Measurements from ENCODE around the gene DSG3. TPM values are rescaled to one million over a fixed set of nuclear protein-coding genes. Genes with fewer than 3 reads are reported as not detected.

DSG3 gene
- total RNA-seq, 1 donor from 2014 or later: not detected

GRCh38 chr18:31413137-31413536 lies 34.4 kb upstream of the DSG3 start:
- Mint-ChIP-seq H3K4me1 (no peaks in the 10 kb centered on the region), H3K27ac (ENCODE audit: unreplicated experiment) (no peak overlapping the region), H3K9me3 (peaks cover 3% of the 10 kb centered on the region), H3K27me3 (ENCODE audit: low read depth) (no peaks in the 10 kb centered on the region), H3K36me3 (ENCODE audit: low read depth) (no peaks in the 10 kb centered on the region), H3K4me3 (no peak overlapping the region)
- no peak for TF ChIP-seq CTCF (conservative IDR thresholded peaks at IDR 0.05)
- no peak for DNase-seq (ENCODE audit: low read depth, low spot score)

GRCh38 chr18:31417850-31418249 lies 29.7 kb upstream of the DSG3 start:
- H3K4me3 Mint-ChIP-seq: no peak overlapping the region
- H3K9me3 Mint-ChIP-seq: no peaks in the 10 kb centered on the region
- no peak for DNase-seq (ENCODE audit: low read depth, low spot score)
- no peaks in the 10 kb centered on the region for H3K4me1 Mint-ChIP-seq
- no peak overlapping the region for H3K27ac Mint-ChIP-seq (ENCODE audit: unreplicated experiment)
- no peak for TF ChIP-seq CTCF (conservative IDR thresholded peaks at IDR 0.05)
- H3K36me3 Mint-ChIP-seq (ENCODE audit: low read depth): no peaks in the 10 kb centered on the region
- H3K27me3 Mint-ChIP-seq (ENCODE audit: low read depth): no peaks in the 10 kb centered on the region

- Mint-ChIP-seq H3K4me1 (no peaks in the 10 kb centered on the region), H3K4me3 (no peak overlapping the region), H3K27ac (ENCODE audit: unreplicated experiment) (no peak overlapping the region), H3K36me3 (ENCODE audit: low read depth) (no peaks in the 10 kb centered on the region), H3K27me3 (ENCODE audit: low read depth) (no peaks in the 10 kb centered on the region), H3K9me3 (no peaks in the 10 kb centered on the region)
- no peak for DNase-seq (ENCODE audit: low read depth, low spot score)
- no peak for TF ChIP-seq CTCF (conservative IDR thresholded peaks at IDR 0.05)
Observed at GRCh38 chr18:31419457-31419932, 28.0 kb upstream of the DSG3 start.

GRCh38 chr18:31420032-31420431 lies 27.5 kb upstream of the DSG3 start:
- Mint-ChIP-seq H3K9me3 (no peaks in the 10 kb centered on the region), H3K4me3 (no peak overlapping the region), H3K27ac (ENCODE audit: unreplicated experiment) (no peak overlapping the region), H3K36me3 (ENCODE audit: low read depth) (no peaks in the 10 kb centered on the region), H3K27me3 (ENCODE audit: low read depth) (no peaks in the 10 kb centered on the region), H3K4me1 (no peaks in the 10 kb centered on the region)
- DNase-seq (ENCODE audit: low read depth, low spot score): no peak
- no peak for TF ChIP-seq CTCF (conservative IDR thresholded peaks at IDR 0.05)

- H3K36me3 Mint-ChIP-seq (ENCODE audit: low read depth): no peaks in the 10 kb centered on the region
- no peaks in the 10 kb centered on the region for H3K27me3 Mint-ChIP-seq (ENCODE audit: low read depth)
- H3K9me3 Mint-ChIP-seq: no peaks in the 10 kb centered on the region
- no peak overlapping the region for H3K4me3 Mint-ChIP-seq
- no peak for DNase-seq (ENCODE audit: low read depth, low spot score)
- no peak overlapping the region for H3K27ac Mint-ChIP-seq (ENCODE audit: unreplicated experiment)
- no peak for TF ChIP-seq CTCF (conservative IDR thresholded peaks at IDR 0.05)
- H3K4me1 Mint-ChIP-seq: no peaks in the 10 kb centered on the region
Observed at GRCh38 chr18:31420524-31420923, 27.0 kb upstream of the DSG3 start.
